Mesendoderm (in vitro differentiated cells): ENCODE data around the gene NDFIP2.

Experiments
- DNase-seq: peaks from one replicate; pipeline ENCODE4 v3.0.0; 2013
- H2AK5ac ChIP-seq: 2 replicates; pipeline ENCODE4 v1.6.1; 2013; ENCODE audit warnings: low read length, inconsistent platforms
- H2BK120ac ChIP-seq: 2 replicates; pipeline ENCODE4 v1.6.1; 2013; ENCODE audit warnings: low read depth, mild to moderate bottlenecking, low read length, moderate library complexity, mixed read lengths
- H2BK15ac ChIP-seq: replicated peaks from 2 replicates; pipeline ENCODE4 v1.6.1; 2013; ENCODE audit warnings: low read depth, mild to moderate bottlenecking, moderate library complexity
- H2BK5ac ChIP-seq: 2 replicates; pipeline ENCODE4 v1.6.1; 2013; ENCODE audit warnings: low read length, inconsistent platforms
- H3K18ac ChIP-seq: 2 replicates; pipeline ENCODE4 v1.6.1; 2013; ENCODE audit warnings: mild to moderate bottlenecking, low read length, mixed read lengths
- H3K23ac ChIP-seq: one replicate; pipeline ENCODE4 v1.6.1; 2013; ENCODE audit warnings: low read length
- H3K27ac ChIP-seq: 2 replicates; pipeline ENCODE4 v1.5.1; 2013; ENCODE audit warnings: low read depth, mild to moderate bottlenecking, inconsistent platforms, low read length, moderate library complexity
- H3K27me3 ChIP-seq: 2 replicates; pipeline ENCODE4 v1.6.1; 2013; ENCODE audit warnings: low read length, control low read depth, mild to moderate bottlenecking, inconsistent platforms; ENCODE audit not compliant: insufficient read depth, poor library complexity
- H3K36me3 ChIP-seq: 2 replicates; pipeline ENCODE4 v1.6.1; 2013; ENCODE audit warnings: low read length, inconsistent platforms; ENCODE audit not compliant: control insufficient read depth, insufficient read depth
- H3K4ac ChIP-seq: one replicate; pipeline ENCODE4 v1.6.1; 2013; ENCODE audit warnings: low read depth, mild to moderate bottlenecking, low read length, moderate library complexity
- H3K4me1 ChIP-seq: 2 replicates; pipeline ENCODE4 v1.6.1; 2013; ENCODE audit warnings: low read depth, low read length, inconsistent platforms; ENCODE audit not compliant: control insufficient read depth
- H3K4me2 ChIP-seq: 2 replicates; pipeline ENCODE4 v1.6.1; 2013; ENCODE audit warnings: low read length
- H3K4me3 ChIP-seq: 2 replicates; pipeline ENCODE4 v1.5.1; 2013; ENCODE audit warnings: mild to moderate bottlenecking, low read length
- H3K56ac ChIP-seq: one replicate; pipeline ENCODE4 v1.6.1; 2013; ENCODE audit warnings: low read length
- H3K79me1 ChIP-seq: 2 replicates; pipeline ENCODE4 v1.6.1; 2013; ENCODE audit warnings: low read length, inconsistent platforms
- H3K79me2 ChIP-seq: 2 replicates; pipeline ENCODE4 v1.6.1; 2013; ENCODE audit warnings: mild to moderate bottlenecking, low read length; ENCODE audit not compliant: control insufficient read depth, insufficient read depth
- H3K9ac ChIP-seq: 2 replicates; pipeline ENCODE4 v1.6.1; 2013; ENCODE audit warnings: low read length, inconsistent platforms
- H4K5ac ChIP-seq: one replicate; pipeline ENCODE4 v1.6.1; 2013; ENCODE audit warnings: low read length
- H4K8ac ChIP-seq: one replicate; pipeline ENCODE4 v1.6.1; 2013; ENCODE audit warnings: low read depth, mild to moderate bottlenecking, control low read depth, low read length, moderate library complexity
- WGBS: extraction: QIAGEN DNeasy Blood & Tissue Kit; methylation state at CpG from one replicate; pipeline ENCODE4 v1.1.7; 2013; ENCODE audit warnings: low lambda C conversion rate, missing lambda C conversion rate; ENCODE audit not compliant: insufficient coverage; ENCODE audit errors: extremely low coverage; 5-methylcytosine and 5-hydroxymethylcytosine counted together

NDFIP2 gene

DNA sequence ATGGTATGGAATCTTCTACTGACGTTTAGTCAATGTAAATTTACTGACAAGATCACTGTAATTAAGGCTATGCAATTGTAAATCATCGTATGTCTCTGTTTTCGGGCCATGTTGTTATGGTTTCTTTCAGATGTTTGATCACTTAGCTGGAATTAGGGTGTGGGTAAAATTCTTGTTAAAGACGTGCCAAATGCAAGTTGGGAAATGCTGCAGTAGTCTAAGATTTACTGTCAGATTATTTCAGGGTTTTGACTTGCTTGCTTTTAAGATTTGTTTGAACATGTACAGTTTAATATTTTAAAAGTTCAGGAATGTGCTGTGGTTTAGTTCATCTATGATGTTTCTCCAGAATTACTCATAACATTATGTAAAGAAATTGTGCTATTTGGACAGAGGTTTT lies 10.8 kb downstream of the NDFIP2 start:
- WGBS: no CpG with 5 or more reads among the region's 4 CpGs
- no peak overlapping the region for H4K5ac ChIP-seq
- no peaks in the 10 kb centered on the region for H3K36me3 ChIP-seq
- peaks cover 7% of the 10 kb centered on the region for H3K4me1 ChIP-seq
- peaks cover 3% of the 10 kb centered on the region for H3K79me1 ChIP-seq
- H3K9ac ChIP-seq: no peak overlapping the region
- H2AK5ac ChIP-seq: no peak overlapping the region
- no peak overlapping the region for H3K4me3 ChIP-seq
- H3K23ac ChIP-seq: no peak overlapping the region
- H3K56ac ChIP-seq: no peak overlapping the region
- H2BK5ac ChIP-seq: no peak overlapping the region
- no peak overlapping the region for H3K4ac ChIP-seq
- peaks cover 12% of the 10 kb centered on the region for H3K79me2 ChIP-seq
- H3K27me3 ChIP-seq: no peaks in the 10 kb centered on the region
- DNase-seq: peak; percentile 74
- no peak overlapping the region for H2BK120ac ChIP-seq
- H3K4me2 ChIP-seq: no peak overlapping the region
- no peak overlapping the region for H4K8ac ChIP-seq
- H2BK15ac ChIP-seq: no peak overlapping the region
- H3K27ac ChIP-seq: no peak overlapping the region
- H3K18ac ChIP-seq: no peak overlapping the region

DNA sequence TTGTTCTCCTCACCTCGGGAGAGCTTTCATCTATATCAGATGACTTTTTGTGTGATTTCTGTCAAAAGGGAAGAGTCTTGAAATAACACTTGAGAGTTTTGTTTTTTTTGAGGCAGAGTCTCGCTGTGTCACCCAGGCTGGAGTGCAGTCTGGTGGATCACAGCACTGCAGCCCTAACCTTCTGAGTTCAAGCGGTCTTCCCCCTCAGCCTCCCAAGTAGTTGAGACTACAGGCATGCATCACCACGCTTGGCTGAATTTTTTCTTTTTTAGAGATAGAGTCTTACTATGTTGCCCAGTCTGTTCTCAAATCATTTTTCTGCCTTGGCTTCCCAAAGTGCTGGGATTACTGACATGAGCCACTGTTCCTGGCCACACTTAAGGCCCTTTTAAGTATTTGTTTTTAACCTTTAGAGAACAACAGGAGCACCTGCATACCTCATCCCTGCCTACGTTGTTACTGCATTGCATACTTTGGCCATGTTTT lies 11.4 kb downstream of the NDFIP2 start:
- no peak overlapping the region for H3K4me3 ChIP-seq

DNA sequence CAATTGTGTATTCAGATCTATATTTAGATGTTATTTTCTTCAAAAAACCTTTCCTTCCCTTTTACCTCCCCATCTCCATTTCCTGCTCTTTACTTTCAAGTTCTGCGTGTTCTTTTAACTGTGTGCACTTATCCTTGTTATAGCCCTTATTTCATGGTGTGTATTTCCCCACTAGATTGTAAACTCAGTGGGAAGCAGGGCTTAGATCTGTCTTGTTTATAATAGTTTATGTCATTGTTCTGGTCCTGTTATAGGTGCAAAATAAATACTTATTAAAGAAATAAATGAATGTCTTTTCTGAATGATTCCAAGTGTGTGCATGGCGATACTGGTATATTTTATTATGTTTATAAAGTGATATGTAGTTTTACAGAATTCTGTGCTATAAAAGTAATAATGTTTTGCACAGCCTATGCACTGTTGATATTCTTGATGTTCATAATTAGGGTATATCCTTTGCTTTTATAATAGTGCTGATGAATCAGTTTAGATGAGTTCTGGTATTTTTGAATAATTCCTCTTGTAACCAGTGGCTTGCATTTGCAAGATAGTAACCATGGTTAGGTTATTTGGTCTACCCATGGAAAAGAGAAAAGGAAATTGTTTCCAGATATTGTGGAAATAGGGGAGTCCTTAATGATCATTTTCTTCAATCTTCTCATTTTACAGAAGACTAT lies 12.1 kb downstream of the NDFIP2 start:
- no peak overlapping the region for H4K5ac ChIP-seq
- peaks cover 7% of the 10 kb centered on the region for H3K4me1 ChIP-seq
- no peak overlapping the region for H2BK120ac ChIP-seq
- H3K4me3 ChIP-seq: no peak overlapping the region
- no peak overlapping the region for H3K9ac ChIP-seq
- H3K23ac ChIP-seq: no peak overlapping the region
- H2BK5ac ChIP-seq: no peak overlapping the region
- peaks cover 8% of the 10 kb centered on the region for H3K79me1 ChIP-seq
- no peak overlapping the region for H3K18ac ChIP-seq
- no peaks in the 10 kb centered on the region for H3K36me3 ChIP-seq
- H3K27ac ChIP-seq: no peak overlapping the region
- H3K79me2 ChIP-seq: peaks cover 15% of the 10 kb centered on the region
- H2BK15ac ChIP-seq: no peak overlapping the region
- no peak overlapping the region for H4K8ac ChIP-seq
- H3K4me2 ChIP-seq: no peak overlapping the region
- no peaks in the 10 kb centered on the region for H3K27me3 ChIP-seq
- 100% methylated on average over 1 of the region's 2 CpGs for WGBS
- no peak overlapping the region for H2AK5ac ChIP-seq
- no peak for DNase-seq
- H3K4ac ChIP-seq: no peak overlapping the region
- H3K56ac ChIP-seq: no peak overlapping the region

More for the DNA sequence above, 11.4 kb downstream of the NDFIP2 start:
- peaks cover 6% of the 10 kb centered on the region for H3K79me1 ChIP-seq
- no peaks in the 10 kb centered on the region for H3K27me3 ChIP-seq
- WGBS: no CpG with 5 or more reads among the region's 5 CpGs
- H2BK5ac ChIP-seq: no peak overlapping the region
- H3K4ac ChIP-seq: no peak overlapping the region
- no peak overlapping the region for H3K56ac ChIP-seq
- H3K36me3 ChIP-seq: no peaks in the 10 kb centered on the region
- no peak overlapping the region for H3K27ac ChIP-seq
- no peak overlapping the region for H2AK5ac ChIP-seq
- no peak overlapping the region for H2BK15ac ChIP-seq
- H3K9ac ChIP-seq: no peak overlapping the region
- peak; percentile 61 for DNase-seq
- peak overlapping the region; percentile 56 for H4K8ac ChIP-seq
- no peak overlapping the region for H2BK120ac ChIP-seq
- no peak overlapping the region for H4K5ac ChIP-seq
- no peak overlapping the region for H3K18ac ChIP-seq
- H3K23ac ChIP-seq: no peak overlapping the region
- H3K79me2 ChIP-seq: peaks cover 13% of the 10 kb centered on the region
- H3K4me1 ChIP-seq: peaks cover 7% of the 10 kb centered on the region
- no peak overlapping the region for H3K4me2 ChIP-seq

DNA sequence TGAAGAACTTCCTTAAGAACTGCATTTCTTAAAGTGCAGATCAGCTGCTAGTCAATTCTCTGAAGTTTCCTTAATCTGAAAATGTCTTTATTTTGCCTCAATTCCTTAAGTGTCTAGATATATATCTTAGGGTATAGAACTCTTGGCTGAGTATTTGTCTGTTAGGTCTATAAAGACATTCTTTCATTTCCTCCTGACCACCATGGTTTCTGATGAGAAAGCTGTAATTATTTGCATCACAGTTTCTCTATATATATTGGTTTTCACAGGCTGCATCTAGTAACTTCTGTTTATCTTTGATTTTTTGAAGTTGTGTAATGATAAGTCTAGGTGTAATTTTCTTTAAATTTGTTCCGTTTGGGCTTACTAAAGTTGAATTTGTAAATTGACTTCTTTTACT lies 15.2 kb downstream of the NDFIP2 start:
- no CpG with 5 or more reads among the region's 1 CpG for WGBS
- DNase-seq: no peak
- Histone ChIP-seq H3K79me2 (peaks cover 5% of the 10 kb centered on the region), H2BK15ac (no peak overlapping the region), H3K27ac (no peak overlapping the region), H3K4ac (no peak overlapping the region), H3K4me1 (peaks cover 1% of the 10 kb centered on the region), H3K79me1 (peaks cover 5% of the 10 kb centered on the region), H2BK5ac (no peak overlapping the region), H2BK120ac (no peak overlapping the region), H3K56ac (no peak overlapping the region), H3K4me3 (no peak overlapping the region), H3K9ac (no peak overlapping the region), H2AK5ac (no peak overlapping the region), H3K4me2 (no peak overlapping the region), H4K5ac (no peak overlapping the region), H3K36me3 (no peaks in the 10 kb centered on the region), H4K8ac (no peak overlapping the region), H3K27me3 (no peaks in the 10 kb centered on the region), H3K18ac (no peak overlapping the region), H3K23ac (no peak overlapping the region)

DNA sequence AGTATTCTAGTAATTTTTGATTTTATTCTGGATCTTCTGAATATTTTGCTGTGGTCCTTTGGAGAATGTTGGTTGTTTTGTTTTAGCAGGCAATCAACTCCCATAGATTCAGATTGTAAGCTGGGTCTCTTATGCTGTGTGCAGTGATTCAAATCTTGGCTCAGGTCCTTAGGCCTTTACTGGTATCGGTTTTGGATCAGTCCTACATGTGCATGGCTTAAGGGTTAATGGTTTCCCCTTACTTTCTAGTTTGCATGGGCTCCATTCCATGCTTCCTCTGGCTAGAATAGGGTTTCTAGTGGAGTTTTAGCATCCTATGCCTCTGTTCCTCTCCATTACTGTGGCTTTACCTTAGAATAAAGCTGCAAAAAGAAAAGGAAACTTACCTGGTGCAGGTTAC lies 16.1 kb downstream of the NDFIP2 start:
- no peaks in the 10 kb centered on the region for H3K36me3 ChIP-seq
- H3K56ac ChIP-seq: no peak overlapping the region
- no peaks in the 10 kb centered on the region for H3K4me1 ChIP-seq
- no peak overlapping the region for H2BK15ac ChIP-seq
- H2BK120ac ChIP-seq: no peak overlapping the region
- H3K4me2 ChIP-seq: no peak overlapping the region
- DNase-seq: no peak
- no peak overlapping the region for H4K5ac ChIP-seq
- H3K27ac ChIP-seq: no peak overlapping the region
- H3K79me1 ChIP-seq: peaks cover 6% of the 10 kb centered on the region
- H2BK5ac ChIP-seq: no peak overlapping the region
- H3K27me3 ChIP-seq: no peaks in the 10 kb centered on the region
- no peak overlapping the region for H4K8ac ChIP-seq
- no peak overlapping the region for H3K23ac ChIP-seq
- no peak overlapping the region for H3K18ac ChIP-seq
- H2AK5ac ChIP-seq: no peak overlapping the region
- WGBS: no CpG with 5 or more reads among the region's 1 CpG
- peaks cover 8% of the 10 kb centered on the region for H3K79me2 ChIP-seq
- no peak overlapping the region for H3K9ac ChIP-seq
- H3K4me3 ChIP-seq: no peak overlapping the region
- H3K4ac ChIP-seq: no peak overlapping the region

DNA sequence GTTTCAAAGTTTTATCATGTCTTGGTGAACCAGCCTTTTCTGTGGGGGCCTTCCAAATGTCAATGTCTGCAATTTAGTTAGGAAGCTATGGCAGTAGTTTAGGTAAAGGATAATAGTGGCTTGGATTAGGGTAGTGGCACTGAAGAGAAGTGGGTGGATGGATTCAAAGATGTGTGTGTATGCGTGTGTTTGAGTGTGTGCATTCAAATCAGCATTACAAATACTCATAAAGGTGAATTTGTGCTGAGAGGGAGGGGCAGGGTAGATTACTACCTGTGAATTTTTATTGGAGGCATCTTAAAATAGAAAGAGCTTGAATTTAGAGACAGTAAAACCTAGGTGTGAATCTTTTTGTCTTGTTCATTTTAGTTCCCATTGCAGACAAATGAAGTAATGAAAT lies 16.9 kb downstream of the NDFIP2 start:
- Histone ChIP-seq H3K27ac (no peak overlapping the region), H3K56ac (no peak overlapping the region), H3K79me2 (peaks cover 8% of the 10 kb centered on the region), H3K27me3 (no peaks in the 10 kb centered on the region), H4K5ac (no peak overlapping the region), H2BK5ac (no peak overlapping the region), H3K4ac (no peak overlapping the region), H3K79me1 (peaks cover 6% of the 10 kb centered on the region), H3K18ac (no peak overlapping the region), H2BK15ac (no peak overlapping the region), H3K4me3 (no peak overlapping the region), H4K8ac (no peak overlapping the region), H3K4me1 (no peaks in the 10 kb centered on the region), H3K23ac (no peak overlapping the region), H2BK120ac (no peak overlapping the region), H3K4me2 (no peak overlapping the region), H3K9ac (no peak overlapping the region), H3K36me3 (no peaks in the 10 kb centered on the region), H2AK5ac (no peak overlapping the region)
- WGBS: no CpG with 5 or more reads among the region's 1 CpG
- DNase-seq: no peak
